ENCODE measurements around the gene NMNAT2. TPM values are rescaled to one million over a fixed set of nuclear protein-coding genes. Genes with fewer than 3 reads are reported as not detected.

NMNAT2 gene
- total RNA-seq, 1 experiment from 2014 or later: 8.8 TPM

- 0 out of 2 replicates have a peak, but pooled peaks cover 3% of the 10 kb centered on the region for H3K27me3 Mint-ChIP-seq (ENCODE audit: low read depth)
- H3K4me3 Mint-ChIP-seq: no peak overlapping the region
- peaks cover 26% of the 10 kb centered on the region for H3K4me1 Mint-ChIP-seq
- ChIA-PET POLR2A (no interaction called here), CTCF (interaction anchor here (0.6 kb wide), 1 partner anchor 195 kb away, joined by 4 read pairs; no protein-coding TSS in a partner anchor)
- DNase-seq (ENCODE audit: low spot score) (no peak), ATAC-seq (no peak)
- no peak overlapping the region for H3K27ac Mint-ChIP-seq
- H3K9me3 Mint-ChIP-seq: no peaks in the 10 kb centered on the region
- no peaks in the 10 kb centered on the region for H3K36me3 Mint-ChIP-seq
- TF ChIP-seq SOX15 (CRISPR knock-in tag; IDR thresholded peaks at IDR 0.05): no peak
- TF ChIP-seq, protein P1, sequence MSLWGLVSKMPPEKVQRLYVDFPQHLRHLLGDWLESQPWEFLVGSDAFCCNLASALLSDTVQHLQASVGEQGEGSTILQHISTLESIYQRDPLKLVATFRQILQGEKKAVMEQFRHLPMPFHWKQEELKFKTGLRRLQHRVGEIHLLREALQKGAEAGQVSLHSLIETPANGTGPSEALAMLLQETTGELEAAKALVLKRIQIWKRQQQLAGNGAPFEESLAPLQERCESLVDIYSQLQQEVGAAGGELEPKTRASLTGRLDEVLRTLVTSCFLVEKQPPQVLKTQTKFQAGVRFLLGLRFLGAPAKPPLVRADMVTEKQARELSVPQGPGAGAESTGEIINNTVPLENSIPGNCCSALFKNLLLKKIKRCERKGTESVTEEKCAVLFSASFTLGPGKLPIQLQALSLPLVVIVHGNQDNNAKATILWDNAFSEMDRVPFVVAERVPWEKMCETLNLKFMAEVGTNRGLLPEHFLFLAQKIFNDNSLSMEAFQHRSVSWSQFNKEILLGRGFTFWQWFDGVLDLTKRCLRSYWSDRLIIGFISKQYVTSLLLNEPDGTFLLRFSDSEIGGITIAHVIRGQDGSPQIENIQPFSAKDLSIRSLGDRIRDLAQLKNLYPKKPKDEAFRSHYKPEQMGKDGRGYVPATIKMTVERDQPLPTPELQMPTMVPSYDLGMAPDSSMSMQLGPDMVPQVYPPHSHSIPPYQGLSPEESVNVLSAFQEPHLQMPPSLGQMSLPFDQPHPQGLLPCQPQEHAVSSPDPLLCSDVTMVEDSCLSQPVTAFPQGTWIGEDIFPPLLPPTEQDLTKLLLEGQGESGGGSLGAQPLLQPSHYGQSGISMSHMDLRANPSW (CRISPR knock-in tag; conservative IDR thresholded peaks at IDR 0.05; ENCODE audit: low read depth): no peak
- no peak for TF ChIP-seq ZNF317 (CRISPR knock-in tag; IDR thresholded peaks at IDR 0.05; ENCODE audit: borderline replicate concordance, low read depth)
- TF ChIP-seq SMAD4 (CRISPR knock-in tag; IDR thresholded peaks at IDR 0.05): no peak
- no peak for TF ChIP-seq CTCF (IDR thresholded peaks at IDR 0.05)
- TF ChIP-seq JUN (CRISPR knock-in tag; IDR thresholded peaks at IDR 0.05): no peak
- TF ChIP-seq ZMAT4 (CRISPR knock-in tag; IDR thresholded peaks at IDR 0.05): no peak
- TF ChIP-seq FOXP4 (CRISPR knock-in tag; IDR thresholded peaks at IDR 0.05): no peak
- TF ChIP-seq SP1 (CRISPR knock-in tag; conservative IDR thresholded peaks at IDR 0.05): no peak
- TF ChIP-seq, protein P2, sequence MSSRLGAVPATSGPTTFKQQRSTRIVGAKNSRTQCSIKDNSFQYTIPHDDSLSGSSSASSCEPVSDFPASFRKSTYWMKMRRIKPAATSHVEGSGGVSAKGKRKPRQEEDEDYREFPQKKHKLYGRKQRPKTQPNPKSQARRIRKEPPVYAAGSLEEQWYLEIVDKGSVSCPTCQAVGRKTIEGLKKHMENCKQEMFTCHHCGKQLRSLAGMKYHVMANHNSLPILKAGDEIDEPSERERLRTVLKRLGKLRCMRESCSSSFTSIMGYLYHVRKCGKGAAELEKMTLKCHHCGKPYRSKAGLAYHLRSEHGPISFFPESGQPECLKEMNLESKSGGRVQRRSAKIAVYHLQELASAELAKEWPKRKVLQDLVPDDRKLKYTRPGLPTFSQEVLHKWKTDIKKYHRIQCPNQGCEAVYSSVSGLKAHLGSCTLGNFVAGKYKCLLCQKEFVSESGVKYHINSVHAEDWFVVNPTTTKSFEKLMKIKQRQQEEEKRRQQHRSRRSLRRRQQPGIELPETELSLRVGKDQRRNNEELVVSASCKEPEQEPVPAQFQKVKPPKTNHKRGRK (CRISPR knock-in tag; IDR thresholded peaks at IDR 0.05; ENCODE audit: borderline replicate concordance): no peak
- no peak for TF ChIP-seq ZNF423 (CRISPR knock-in tag; IDR thresholded peaks at IDR 0.05)
- no peak for TF ChIP-seq PREB (CRISPR knock-in tag; IDR thresholded peaks at IDR 0.05; ENCODE audit: borderline replicate concordance)
- TF ChIP-seq ETV6 (CRISPR knock-in tag; IDR thresholded peaks at IDR 0.05): no peak
- TF ChIP-seq ZNF263 (CRISPR knock-in tag; IDR thresholded peaks at IDR 0.05; ENCODE audit: low read depth): no peak
- no peak for TF ChIP-seq ARID4B (CRISPR knock-in tag; IDR thresholded peaks at IDR 0.05; ENCODE audit: borderline replicate concordance)
- TF ChIP-seq MYBL2 (CRISPR knock-in tag; IDR thresholded peaks at IDR 0.05): no peak
- TF ChIP-seq, protein P3, sequence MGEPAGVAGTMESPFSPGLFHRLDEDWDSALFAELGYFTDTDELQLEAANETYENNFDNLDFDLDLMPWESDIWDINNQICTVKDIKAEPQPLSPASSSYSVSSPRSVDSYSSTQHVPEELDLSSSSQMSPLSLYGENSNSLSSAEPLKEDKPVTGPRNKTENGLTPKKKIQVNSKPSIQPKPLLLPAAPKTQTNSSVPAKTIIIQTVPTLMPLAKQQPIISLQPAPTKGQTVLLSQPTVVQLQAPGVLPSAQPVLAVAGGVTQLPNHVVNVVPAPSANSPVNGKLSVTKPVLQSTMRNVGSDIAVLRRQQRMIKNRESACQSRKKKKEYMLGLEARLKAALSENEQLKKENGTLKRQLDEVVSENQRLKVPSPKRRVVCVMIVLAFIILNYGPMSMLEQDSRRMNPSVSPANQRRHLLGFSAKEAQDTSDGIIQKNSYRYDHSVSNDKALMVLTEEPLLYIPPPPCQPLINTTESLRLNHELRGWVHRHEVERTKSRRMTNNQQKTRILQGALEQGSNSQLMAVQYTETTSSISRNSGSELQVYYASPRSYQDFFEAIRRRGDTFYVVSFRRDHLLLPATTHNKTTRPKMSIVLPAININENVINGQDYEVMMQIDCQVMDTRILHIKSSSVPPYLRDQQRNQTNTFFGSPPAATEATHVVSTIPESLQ (CRISPR knock-in tag; IDR thresholded peaks at IDR 0.05): no peak
These were observed 155.5 kb downstream of the NMNAT2 start for GRCh38 chr1:183262628-183263200.
